GM23338 (cell line): ENCODE data around the gene GPHA2. TPM values are rescaled to one million over a fixed set of nuclear protein-coding genes. Genes with fewer than 3 reads are reported as not detected.

Experiments used
- ATAC-seq: fragments of 200-7000 bp; cut with Tn5 transposase; 3 replicates; pipeline ENCODE4 v1.9.1; 2020
- DNase-seq: peaks from one replicate; pipeline ENCODE4 v3.0.0-alpha.2; 2015; ENCODE audit warnings: low spot score
- H2AFZ ChIP-seq: fragments of 200-600 bp; sonication (generic); 2 replicates; pipeline ENCODE4 v1.8.0; 2016; ENCODE audit warnings: antibody characterized with exemption, mild to moderate bottlenecking, moderate library complexity
- H3F3A ChIP-seq: fragments of 200-600 bp; sonication (generic); replicated peaks from 2 replicates; pipeline ENCODE4 v1.8.0; 2017; ENCODE audit warnings: antibody characterized with exemption, mixed run types, low read depth
- H3K27ac ChIP-seq: fragments of 200-600 bp; sonication (generic); 2 replicates; pipeline ENCODE4 v1.6.1; 2016; ENCODE audit warnings: low read depth
- H3K27me3 ChIP-seq: fragments of 200-600 bp; sonication (generic); 2 replicates; pipeline ENCODE4 v1.8.0; 2016; ENCODE audit warnings: mild to moderate bottlenecking, mixed run types, moderate library complexity; ENCODE audit not compliant: insufficient read depth
- H3K36me3 ChIP-seq: fragments of 200-600 bp; sonication (generic); 2 replicates; pipeline ENCODE4 v1.8.0; 2016; ENCODE audit warnings: mild to moderate bottlenecking; ENCODE audit not compliant: insufficient read depth
- H3K4me1 ChIP-seq: fragments of 200-600 bp; sonication (generic); 2 replicates; pipeline ENCODE4 v1.8.0; 2016; ENCODE audit warnings: mild to moderate bottlenecking, moderate library complexity; ENCODE audit not compliant: insufficient read depth
- H3K4me2 ChIP-seq: fragments of 200-600 bp; sonication (generic); 2 replicates; pipeline ENCODE4 v1.7.1; 2017; ENCODE audit warnings: mixed run types
- H3K4me3 ChIP-seq: fragments of 200-600 bp; sonication (generic); 2 replicates; pipeline ENCODE4 v1.6.1; 2016; ENCODE audit warnings: mixed run types
- H3K79me2 ChIP-seq: fragments of 200-600 bp; sonication (generic); replicated peaks from 2 replicates; pipeline ENCODE4 v1.8.0; 2017; ENCODE audit warnings: mild to moderate bottlenecking; ENCODE audit not compliant: insufficient read depth
- H3K9me2 ChIP-seq: fragments of 200-600 bp; sonication (generic); 2 replicates; pipeline ENCODE4 v1.8.0; 2017; ENCODE audit not compliant: insufficient read depth
- H4K20me1 ChIP-seq: fragments of 200-600 bp; sonication (generic); replicated peaks from 2 replicates; pipeline ENCODE4 v1.8.0; 2017; ENCODE audit warnings: mild to moderate bottlenecking; ENCODE audit not compliant: insufficient read depth
- H3K27ac Mint-ChIP-seq: 2 replicates; pipeline ENCODE4 v1.8.0; 2020; ENCODE audit warnings: inconsistent platforms, mild to moderate bottlenecking, moderate library complexity, mixed read lengths
- H3K27me3 Mint-ChIP-seq: 3 replicates; pipeline ENCODE4 v1.8.0; 2022; ENCODE audit warnings: low read depth, mild to moderate bottlenecking, moderate library complexity, mixed read lengths, inconsistent platforms; ENCODE audit not compliant: insufficient read depth, poor library complexity
- H3K36me3 Mint-ChIP-seq: 3 replicates; pipeline ENCODE4 v1.8.0; 2021; ENCODE audit warnings: low read depth, mild to moderate bottlenecking, inconsistent platforms, moderate library complexity, mixed read lengths
- H3K4me1 Mint-ChIP-seq: 3 replicates; pipeline ENCODE4 v1.8.0; 2020; ENCODE audit warnings: mild to moderate bottlenecking, inconsistent platforms, mixed read lengths
- H3K4me3 Mint-ChIP-seq: 3 replicates; pipeline ENCODE4 v1.8.0; 2021; ENCODE audit warnings: moderate library complexity, mild to moderate bottlenecking, inconsistent platforms, mixed read lengths
- H3K9me3 Mint-ChIP-seq: 3 replicates; pipeline ENCODE4 v1.8.0; 2020; ENCODE audit warnings: moderate library complexity, mild to moderate bottlenecking, inconsistent platforms, mixed read lengths
- CREB1 ChIP-seq: fragments of 250-450 bp; sonication (Bioruptor Pico); IDR thresholded peaks from 2 replicates; pipeline ENCODE4 v1.5.0; 2020; ENCODE audit warnings: low read depth, mild to moderate bottlenecking, moderate library complexity
- ETS1 ChIP-seq: IDR thresholded peaks from 2 replicates; pipeline ENCODE4 v1.6.1; 2016; ENCODE audit warnings: antibody characterized with exemption
- EZH2 ChIP-seq: fragments of 200-600 bp; sonication (generic); IDR thresholded peaks from one replicate; pipeline ENCODE4 v1.8.0; 2017; ENCODE audit warnings: antibody characterized with exemption, mild to moderate bottlenecking, low read depth; ENCODE audit not compliant: unreplicated experiment
- EZH2phosphoT487 ChIP-seq: fragments of 200-600 bp; sonication (generic); IDR thresholded peaks from one replicate; pipeline ENCODE4 v1.8.1; 2018; ENCODE audit warnings: antibody characterized with exemption; ENCODE audit not compliant: unreplicated experiment
- JUNB ChIP-seq: IDR thresholded peaks from one replicate; pipeline ENCODE4 v1.6.1; 2016; ENCODE audit warnings: antibody characterized with exemption; ENCODE audit not compliant: unreplicated experiment
- ZNF462 ChIP-seq: fragments of 250-450 bp; sonication (Bioruptor Pico); IDR thresholded peaks from 2 replicates; pipeline ENCODE4 v1.5.0; 2020; ENCODE audit warnings: mild to moderate bottlenecking, moderate library complexity
- polyA plus RNA-seq: library from polyadenylated mRNA; unstranded; fragments of >200 nt; fragmentation: Nextera tagmentation; extraction: Ambion mirVana; gene quantifications from 2 replicates; pipeline ENCODE4 v1.2.1, GENCODE V29; 2016
- total RNA-seq: library from RNA; depleted of rRNA; stranded (reverse); fragments of >200 nt; shearing (Covaris generic); gene quantifications from 2 replicates; pipeline ENCODE4 v1.2.3, GENCODE V29; 2014
- TF ChIP-seq, protein P1 (sequence below): IDR thresholded peaks from one replicate; pipeline ENCODE4 v1.6.1; 2018; ENCODE audit warnings: antibody characterized with exemption; ENCODE audit not compliant: unreplicated experiment

Gene GPHA2
- total and polyA plus RNA-seq, 2 experiments from 2014 or later, result 0.83 to 1.8 TPM

DNA sequence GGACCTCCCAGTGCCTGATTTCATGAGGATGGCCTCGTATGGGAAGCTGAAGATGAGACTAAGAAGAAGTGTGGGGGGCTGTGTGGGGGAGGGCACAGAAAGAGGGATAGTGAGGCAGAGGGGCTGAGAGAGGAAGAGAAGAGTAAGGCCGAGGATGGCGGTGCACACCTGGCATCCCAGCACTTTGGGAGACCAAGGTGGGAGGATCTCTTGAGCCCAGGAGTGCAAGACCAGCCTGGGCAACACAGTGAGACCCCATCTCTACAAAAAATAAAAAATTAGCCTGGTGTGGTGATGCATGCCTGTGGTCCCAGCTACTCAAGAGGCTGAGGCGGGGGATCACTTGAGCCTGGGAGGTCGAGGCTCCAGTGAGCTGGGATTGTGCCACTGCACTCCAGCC lies 43.8 kb downstream of the GPHA2 start:
- Histone ChIP-seq H4K20me1 (no peaks in the 10 kb centered on the region), H3K79me2 (no peaks in the 10 kb centered on the region), H2AFZ (no peak overlapping the region), H3K36me3 (no peaks in the 10 kb centered on the region), H3K4me2 (no peak overlapping the region), H3K9me2 (no peaks in the 10 kb centered on the region), H3F3A (0 out of 2 replicates have a peak, but pooled peaks cover 2% of the 10 kb centered on the region), H3K4me3 (no peak overlapping the region), H3K27ac (no peak overlapping the region), H3K27me3 (no peaks in the 10 kb centered on the region), H3K4me1 (peaks cover 16% of the 10 kb centered on the region; the same call in 1 of the 2 replicates)
- no peak overlapping the region for H3K27ac Mint-ChIP-seq
- H3K9me3 Mint-ChIP-seq, result no peaks in the 10 kb centered on the region
- DNase-seq, result no peak
- peaks cover 20% of the 10 kb centered on the region for H3K4me1 Mint-ChIP-seq
- TF ChIP-seq ZNF462 (CRISPR knock-in tag) (no peak), EZH2phosphoT487 (no peak), ETS1 (no peak), EZH2 (no peak), CREB1 (CRISPR knock-in tag) (no peak), JUNB (no peak)
- TF ChIP-seq, protein P1, sequence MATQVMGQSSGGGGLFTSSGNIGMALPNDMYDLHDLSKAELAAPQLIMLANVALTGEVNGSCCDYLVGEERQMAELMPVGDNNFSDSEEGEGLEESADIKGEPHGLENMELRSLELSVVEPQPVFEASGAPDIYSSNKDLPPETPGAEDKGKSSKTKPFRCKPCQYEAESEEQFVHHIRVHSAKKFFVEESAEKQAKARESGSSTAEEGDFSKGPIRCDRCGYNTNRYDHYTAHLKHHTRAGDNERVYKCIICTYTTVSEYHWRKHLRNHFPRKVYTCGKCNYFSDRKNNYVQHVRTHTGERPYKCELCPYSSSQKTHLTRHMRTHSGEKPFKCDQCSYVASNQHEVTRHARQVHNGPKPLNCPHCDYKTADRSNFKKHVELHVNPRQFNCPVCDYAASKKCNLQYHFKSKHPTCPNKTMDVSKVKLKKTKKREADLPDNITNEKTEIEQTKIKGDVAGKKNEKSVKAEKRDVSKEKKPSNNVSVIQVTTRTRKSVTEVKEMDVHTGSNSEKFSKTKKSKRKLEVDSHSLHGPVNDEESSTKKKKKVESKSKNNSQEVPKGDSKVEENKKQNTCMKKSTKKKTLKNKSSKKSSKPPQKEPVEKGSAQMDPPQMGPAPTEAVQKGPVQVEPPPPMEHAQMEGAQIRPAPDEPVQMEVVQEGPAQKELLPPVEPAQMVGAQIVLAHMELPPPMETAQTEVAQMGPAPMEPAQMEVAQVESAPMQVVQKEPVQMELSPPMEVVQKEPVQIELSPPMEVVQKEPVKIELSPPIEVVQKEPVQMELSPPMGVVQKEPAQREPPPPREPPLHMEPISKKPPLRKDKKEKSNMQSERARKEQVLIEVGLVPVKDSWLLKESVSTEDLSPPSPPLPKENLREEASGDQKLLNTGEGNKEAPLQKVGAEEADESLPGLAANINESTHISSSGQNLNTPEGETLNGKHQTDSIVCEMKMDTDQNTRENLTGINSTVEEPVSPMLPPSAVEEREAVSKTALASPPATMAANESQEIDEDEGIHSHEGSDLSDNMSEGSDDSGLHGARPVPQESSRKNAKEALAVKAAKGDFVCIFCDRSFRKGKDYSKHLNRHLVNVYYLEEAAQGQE, result no peak
- no peaks in the 10 kb centered on the region; the same call in 2 of the 3 replicates for H3K36me3 Mint-ChIP-seq
- H3K4me3 Mint-ChIP-seq, result no peak overlapping the region; the same call in 2 of the 3 replicates
- H3K27me3 Mint-ChIP-seq, result peaks cover 10% of the 10 kb centered on the region
- no peak for ATAC-seq
